H9 (cell line): ENCODE results near the gene ABCA10. TPM values are rescaled to one million over a fixed set of nuclear protein-coding genes. Genes with fewer than 3 reads are reported as not detected.

Experiments
- DNase-seq: peaks from one replicate; pipeline ENCODE4 v3.0.0-alpha.2; 2017
- H2AFZ ChIP-seq: one replicate; pipeline ENCODE4 v1.6.1; 2013; ENCODE audit warnings: mild to moderate bottlenecking, low read length, control low read depth, moderate library complexity
- H2AK5ac ChIP-seq: 2 replicates; pipeline ENCODE4 v1.6.1; 2013; ENCODE audit warnings: low read length, control low read depth, mixed read lengths; ENCODE audit not compliant: insufficient read length
- H2BK120ac ChIP-seq: one replicate; pipeline ENCODE4 v1.6.1; 2013; ENCODE audit warnings: low read depth, mild to moderate bottlenecking, low read length, control low read depth, inconsistent platforms; ENCODE audit not compliant: poor library complexity, severe bottlenecking
- H2BK12ac ChIP-seq: 2 replicates; pipeline ENCODE4 v1.6.1; 2013; ENCODE audit warnings: low read length, control low read depth, mixed read lengths, low read depth; ENCODE audit not compliant: insufficient read length
- H2BK15ac ChIP-seq: 2 replicates; pipeline ENCODE4 v1.6.1; 2013; ENCODE audit warnings: low read depth, low read length, control low read depth
- H2BK20ac ChIP-seq: one replicate; pipeline ENCODE4 v1.6.1; 2013; ENCODE audit warnings: low read depth, mild to moderate bottlenecking, low read length, control low read depth, inconsistent platforms; ENCODE audit not compliant: poor library complexity, severe bottlenecking
- H2BK5ac ChIP-seq: 2 replicates; pipeline ENCODE4 v1.6.1; 2013; ENCODE audit warnings: low read length, control low read depth, mixed read lengths; ENCODE audit not compliant: insufficient read length
- H3K14ac ChIP-seq: 2 replicates; pipeline ENCODE4 v1.6.1; 2013; ENCODE audit warnings: low read length, control low read depth; ENCODE audit not compliant: insufficient read depth
- H3K18ac ChIP-seq: 2 replicates; pipeline ENCODE4 v1.6.1; 2013; ENCODE audit warnings: low read depth, mild to moderate bottlenecking, mixed read lengths, low read length, control low read depth; ENCODE audit not compliant: insufficient read length
- H3K23ac ChIP-seq: 2 replicates; pipeline ENCODE4 v1.6.1; 2013; ENCODE audit warnings: low read length, control low read depth, mixed read lengths, low read depth; ENCODE audit not compliant: insufficient read length
- H3K23me2 ChIP-seq: 2 replicates; pipeline ENCODE4 v1.6.1; 2013; ENCODE audit warnings: low read depth, mild to moderate bottlenecking, mixed read lengths, low read length, control low read depth; ENCODE audit not compliant: insufficient read length, poor library complexity, severe bottlenecking
- H3K27ac ChIP-seq: 2 replicates; pipeline ENCODE4 v1.5.1; 2013; ENCODE audit warnings: low read length, control low read depth, mixed read lengths, low read depth; ENCODE audit not compliant: insufficient read length
- H3K27me3 ChIP-seq: 2 replicates; pipeline ENCODE4 v1.6.1; 2013; ENCODE audit warnings: low read length, control low read depth, inconsistent platforms; ENCODE audit not compliant: insufficient read depth
- H3K4ac ChIP-seq: 2 replicates; pipeline ENCODE4 v1.6.1; 2013; ENCODE audit warnings: low read depth, mild to moderate bottlenecking, control low read depth, inconsistent platforms, low read length, moderate library complexity
- H3K4me1 ChIP-seq: 2 replicates; pipeline ENCODE4 v1.6.1; 2013; ENCODE audit warnings: low read length, control low read depth, inconsistent platforms; ENCODE audit not compliant: insufficient read depth
- H3K4me2 ChIP-seq: 2 replicates; pipeline ENCODE4 v1.6.1; 2013; ENCODE audit warnings: low read length, control low read depth, mixed read lengths; ENCODE audit not compliant: insufficient read length, insufficient read depth
- H3K56ac ChIP-seq: 2 replicates; pipeline ENCODE4 v1.6.1; 2013; ENCODE audit warnings: low read depth, mild to moderate bottlenecking, mixed read lengths, low read length, control low read depth; ENCODE audit not compliant: insufficient read length
- H3K79me1 ChIP-seq: 2 replicates; pipeline ENCODE4 v1.6.1; 2013; ENCODE audit warnings: low read depth, mild to moderate bottlenecking, moderate library complexity, low read length, control low read depth, inconsistent platforms; ENCODE audit not compliant: insufficient read depth, poor library complexity, severe bottlenecking
- H3K79me2 ChIP-seq: 2 replicates; pipeline ENCODE4 v1.6.1; 2013; ENCODE audit warnings: low read length, control low read depth, inconsistent platforms; ENCODE audit not compliant: insufficient read depth
- H3K9ac ChIP-seq: 2 replicates; pipeline ENCODE4 v1.6.1; 2013; ENCODE audit warnings: low read length, control low read depth, mixed read lengths; ENCODE audit not compliant: insufficient read length; ENCODE audit errors: extremely low read depth
- H3K9me3 ChIP-seq: one replicate; pipeline ENCODE4 v1.6.1; 2013; ENCODE audit warnings: low read depth, low read length, inconsistent platforms; ENCODE audit not compliant: control insufficient read depth
- H3T11ph ChIP-seq: one replicate; pipeline ENCODE4 v1.6.1; 2013; ENCODE audit warnings: mild to moderate bottlenecking, low read length, control low read depth, inconsistent platforms
- H4K20me1 ChIP-seq: one replicate; pipeline ENCODE4 v1.6.1; 2013; ENCODE audit not compliant: control insufficient read depth, insufficient read length, insufficient read depth
- H4K5ac ChIP-seq: 2 replicates; pipeline ENCODE4 v1.6.1; 2013; ENCODE audit warnings: low read depth, mild to moderate bottlenecking, mixed read lengths, low read length, control low read depth; ENCODE audit not compliant: insufficient read length
- H4K8ac ChIP-seq: replicated peaks from 2 replicates; pipeline ENCODE4 v1.6.1; 2013; ENCODE audit warnings: low read length, control low read depth, mixed read lengths, low read depth; ENCODE audit not compliant: insufficient read length
- H4K91ac ChIP-seq: 2 replicates; pipeline ENCODE4 v1.6.1; 2013; ENCODE audit warnings: low read depth, mild to moderate bottlenecking, moderate library complexity, mixed read lengths, low read length, control low read depth; ENCODE audit not compliant: insufficient read length
- H3K27ac Mint-ChIP-seq, 3 experiments: 2 replicates in 2 of 3; 3 replicates in 1 of 3; pipeline ENCODE4 v1.8.0; 2020 to 2021; ENCODE audit warnings: mixed read lengths in 3 of 3, mild to moderate bottlenecking in 1 of 3, moderate library complexity in 1 of 3
- H3K27me3 Mint-ChIP-seq: 2 replicates; pipeline ENCODE4 v1.8.0; 2021; ENCODE audit warnings: low read depth, mild to moderate bottlenecking, moderate library complexity, mixed read lengths
- H3K36me3 Mint-ChIP-seq, 3 experiments: 2 replicates in 2 of 3; 3 replicates in 1 of 3; pipeline ENCODE4 v1.8.0; 2020 to 2021; ENCODE audit warnings: low read depth in 3 of 3, mixed read lengths in 3 of 3; ENCODE audit not compliant: insufficient read depth in 1 of 3
- H3K4me1 Mint-ChIP-seq, 2 experiments: 2 replicates each; pipeline ENCODE4 v1.8.0; 2020; ENCODE audit warnings: mixed read lengths in 2 of 2
- H3K4me3 Mint-ChIP-seq, 2 experiments: 2 replicates in 1 of 2; 3 replicates in 1 of 2; pipeline ENCODE4 v1.8.0; 2020 to 2021; ENCODE audit warnings: mild to moderate bottlenecking in 2 of 2, mixed read lengths in 2 of 2, moderate library complexity in 1 of 2
- H3K9me3 Mint-ChIP-seq, 2 experiments: 2 replicates in 1 of 2; 3 replicates in 1 of 2; pipeline ENCODE4 v1.8.0; 2020; ENCODE audit warnings: mild to moderate bottlenecking in 2 of 2, mixed read lengths in 2 of 2, moderate library complexity in 1 of 2
- CTCF ChIP-seq: fragments of 200-600 bp; sonication (generic); conservative IDR thresholded peaks from 3 replicates; pipeline ENCODE4 v1.8.0; 2021; ENCODE audit warnings: antibody characterized with exemption, mild to moderate bottlenecking
- WGBS: extraction: QIAGEN DNeasy Blood & Tissue Kit; methylation state at CpG from one replicate; pipeline ENCODE4 v1.1.7; 2013; ENCODE audit warnings: missing lambda C conversion rate, low lambda C conversion rate, mixed read lengths; ENCODE audit not compliant: insufficient read length; ENCODE audit errors: extremely low coverage; 5-methylcytosine and 5-hydroxymethylcytosine counted together
- total RNA-seq: library from RNA; stranded (reverse); gene quantifications from 2 replicates; pipeline ENCODE4 v1.2.1, GENCODE V29; 2021

The ABCA10 gene
- total RNA-seq, 1 experiment from 2014 or later = not detected

GRCh38 chr17:69147460-69147859 lies 81.2 kb downstream of the ABCA10 start:
- Mint-ChIP-seq H3K4me3 (no peak overlapping the region), H3K27me3 (no peaks in the 10 kb centered on the region; the same call in 1 of the 2 replicates), H3K4me1 (peaks cover 2 to 4% of the 10 kb centered on the region in 2 experiments; a peak in 1 of 4 replicates), H3K27ac (no peak overlapping the region), H3K36me3 (no peaks in the 10 kb centered on the region), H3K9me3 (no peaks in the 10 kb centered on the region)
- H3K23me2 ChIP-seq = no peaks in the 10 kb centered on the region
- H3K27ac ChIP-seq = no peak overlapping the region
- H3K79me2 ChIP-seq = no peaks in the 10 kb centered on the region
- H3K4me2 ChIP-seq = no peak overlapping the region
- H4K8ac ChIP-seq = no peak overlapping the region
- no peaks in the 10 kb centered on the region for H3K27me3 ChIP-seq
- no peak overlapping the region for H2BK15ac ChIP-seq
- H3K4ac ChIP-seq = no peak overlapping the region
- WGBS = no CpG with 5 or more reads among the region's 2 CpGs
- H3K14ac ChIP-seq = no peak overlapping the region
- H2BK5ac ChIP-seq = no peak overlapping the region
- H2AK5ac ChIP-seq = no peak overlapping the region
- no peak overlapping the region for H4K5ac ChIP-seq
- no peak overlapping the region for H2BK20ac ChIP-seq
- TF ChIP-seq CTCF = no peak
- no peak overlapping the region for H3K23ac ChIP-seq
- H2BK12ac ChIP-seq = no peak overlapping the region
- no peak overlapping the region for H2AFZ ChIP-seq
- H2BK120ac ChIP-seq = no peak overlapping the region
- no peaks in the 10 kb centered on the region for H3K9me3 ChIP-seq
- H4K91ac ChIP-seq = no peak overlapping the region
- H4K20me1 ChIP-seq = no peaks in the 10 kb centered on the region
- no peak overlapping the region for H3K56ac ChIP-seq
- no peaks in the 10 kb centered on the region for H3K4me1 ChIP-seq
- H3T11ph ChIP-seq = no peak overlapping the region
- H3K18ac ChIP-seq = no peak overlapping the region
- DNase-seq = no peak
- no peaks in the 10 kb centered on the region for H3K79me1 ChIP-seq
- no peak overlapping the region for H3K9ac ChIP-seq
